K562 (cell line): ENCODE results near the gene TBX6. TPM values are rescaled to one million over a fixed set of nuclear protein-coding genes. Genes with fewer than 3 reads are reported as not detected.

Source experiments
- AFF4 ChIP-seq: sonication (generic); formaldehyde crosslinking; IDR thresholded peaks from 2 replicates; pipeline ENCODE4 v1.8.0; 2023; ENCODE audit warnings: mild to moderate bottlenecking, missing genetic modification reagents
- ATF7 ChIP-seq: fragments of 450-650 bp; IDR thresholded peaks from 2 replicates; pipeline ENCODE4 v1.7.1; 2014; ENCODE audit warnings: mild to moderate bottlenecking, moderate library complexity
- ESRRB ChIP-seq: fragments of 250-450 bp; sonication (Bioruptor Pico); IDR thresholded peaks from 2 replicates; pipeline ENCODE4 v1.5.0; 2020; ENCODE audit warnings: mild to moderate bottlenecking, moderate library complexity, borderline replicate concordance
- FOXP1 ChIP-seq: sonication (generic); formaldehyde crosslinking; IDR thresholded peaks from 2 replicates; pipeline ENCODE4 v1.8.0; 2022; ENCODE audit warnings: mild to moderate bottlenecking, missing genetic modification reagents
- KDM2B ChIP-seq: fragments of 250-450 bp; sonication (Bioruptor Pico); IDR thresholded peaks from 2 replicates; pipeline ENCODE4 v1.8.0; 2021; ENCODE audit warnings: mild to moderate bottlenecking, moderate library complexity
- MAFF ChIP-seq: IDR thresholded peaks from 2 replicates; pipeline ENCODE4 v1.6.1; 2012; ENCODE audit warnings: low read length, improper control_type of control experiment
- POLR2AphosphoS5 ChIP-seq: IDR thresholded peaks from 2 replicates; pipeline ENCODE4 v1.6.1; 2011; ENCODE audit warnings: mild to moderate bottlenecking, low read depth, low read length, moderate library complexity; ENCODE audit not compliant: control insufficient read depth, insufficient read depth
- RCOR1 ChIP-seq, 2 experiments: IDR thresholded peaks; 2 replicates each; pipeline ENCODE4 v1.6.1; 2012; ENCODE audit warnings: low read depth in 2 of 2, low read length in 2 of 2, borderline replicate concordance in 1 of 2, improper control_type of control experiment in 1 of 2
- REST ChIP-seq, 2 experiments: fragments of 450-650 bp; formaldehyde crosslinking in 1 of 2; IDR thresholded peaks; 2 replicates each; pipeline versions ENCODE4 v1.4.0 to v1.6.1; 2014 to 2020; ENCODE audit warnings: mild to moderate bottlenecking in 2 of 2, borderline replicate concordance in 1 of 2, low read depth in 1 of 2
- RHOXF2B ChIP-seq: fragments of 250-450 bp; sonication (Bioruptor Pico); conservative IDR thresholded peaks from 2 replicates; pipeline ENCODE4 v1.5.1; 2021
- TFAP4 ChIP-seq: sonication (generic); formaldehyde crosslinking; IDR thresholded peaks from 2 replicates; pipeline ENCODE4 v1.8.0; 2022; ENCODE audit warnings: missing genetic modification reagents, mild to moderate bottlenecking, moderate library complexity, borderline replicate concordance
- ZNF174 ChIP-seq: fragments of 250-450 bp; sonication (Bioruptor Pico); IDR thresholded peaks from 2 replicates; pipeline ENCODE4 v1.4.0; 2020; ENCODE audit warnings: mild to moderate bottlenecking
- ZNF644 ChIP-seq: fragments of 200-800 bp; sonication (Bioruptor generic); IDR thresholded peaks from 2 replicates; pipeline ENCODE4 v1.6.1; 2016; ENCODE audit warnings: low read depth, missing genetic modification characterization, missing compliant biosample characterization
- polyA plus RNA-seq, 8 experiments: library from polyadenylated mRNA; depleted of rRNA in 4 of 8; stranded (reverse) in 5 of 8; unstranded in 3 of 8; fragments of >200 nt; fragmentation: Nextera tagmentation in 2 of 8; fragmentation: Illumina TruSeq in 1 of 8; extraction: Ambion mirVana in 2 of 8; extraction: Trizol in 1 of 8; gene quantifications; 2 replicates each; pipeline versions ENCODE4 v1.2.1 to v1.2.3, GENCODE V29; 2011 to 2014; ENCODE audit warnings: inconsistent platforms in 1 of 8, missing spikeins in 1 of 8
- total RNA-seq, 7 experiments: library from RNA; depleted of rRNA in 6 of 7; stranded (reverse); fragments of >200 nt in 6 of 7; fragmentation: Illumina TruSeq in 2 of 7; extraction: Trizol in 2 of 7; gene quantifications; 2 replicates each; pipeline versions ENCODE4 v1.2.1 to v1.2.3, GENCODE V29; 2011 to 2021; ENCODE audit warnings: low replicate concordance in 1 of 7

Gene TBX6
- total and polyA plus RNA-seq, 9 of the 15 experiments (the other 6 are each of a cell fraction or from before 2014, with no cell fraction given) = 0.07 to 0.58 (median 0.11) TPM; not detected in 2

GRCh38 chr16:30096105-30096861, 4.6 kb upstream of the TBX6 start, which contains the start of gene YPEL3 (continued):
- peak; percentile 43; the same call in 1 of the 2 replicates for TF ChIP-seq AFF4 (CRISPR knock-in tag)
- peak; percentile 55; the same call in 1 of the 2 replicates for TF ChIP-seq POLR2AphosphoS5
- TF ChIP-seq ZNF174 (CRISPR knock-in tag) = no peak
- TF ChIP-seq FOXP1 (CRISPR knock-in tag) = peak; percentile 77
- no peak for TF ChIP-seq ESRRB
- no peak for TF ChIP-seq MAFF
- TF ChIP-seq ZNF644 (tag) = 0 out of 2 replicates have a peak, but pooled peaks have one; percentile 43
- TF ChIP-seq RCOR1 (IDR thresholded peaks at IDR 0.05; ENCODE audit: borderline replicate concordance in 1 of 2, low read depth in 2 of 2, low read length in 2 of 2) = 0 out of 4 replicates have a peak, but pooled peaks of 1 of the 2 experiments have one; percentile 6
- TF ChIP-seq ATF7 = peak; percentile 35; the same call in 1 of the 2 replicates
- 0 out of 2 replicates have a peak, but pooled peaks have one; percentile 24 for TF ChIP-seq KDM2B
- TF ChIP-seq REST (IDR thresholded peaks at IDR 0.05; ENCODE audit: borderline replicate concordance) = no peak
- 0 out of 2 replicates have a peak, but pooled peaks have one; percentile 65 for TF ChIP-seq REST (CRISPR knock-in tag; IDR thresholded peaks at IDR 0.05; ENCODE audit: low read depth)
- no peak for TF ChIP-seq RHOXF2B (CRISPR knock-in tag)
- peak; percentile 94 for TF ChIP-seq TFAP4 (CRISPR knock-in tag)
